GM08714 (cell line): ENCODE data around the gene SPEF1.
A peak's percentile ranks its signal among the peaks of the same experiment; 100 is the strongest.
"Not testable (repeated sequence)": the region's sequence is repeated elsewhere in the genome, so short reads cannot be mapped to it uniquely, and the experiment has no call there.

Experiments used
- H3K4me3 ChIP-seq: fragments of 200-500 bp; sonication (Bioruptor generic); 2 replicates; pipeline ENCODE4 v1.5.1; 2014; ENCODE audit warnings: mild to moderate bottlenecking, low read length, inconsistent platforms
- ZNF274 ChIP-seq: IDR thresholded peaks from 2 replicates; pipeline ENCODE4 v1.6.1; 2012; ENCODE audit warnings: mild to moderate bottlenecking, low read depth, low read length

Gene SPEF1

GRCh38 chr20:3781153-3781910, at the start of gene SPEF1:
Gene SPEF1 (minus strand): TSS chr20:3781448. CDS start chr20:3781287, 161 bp downstream.
- no peak for TF ChIP-seq ZNF274
- H3K4me3 ChIP-seq = peak within 1 kb of the TSS; percentile 32; the same call in 1 of the 2 replicates

GRCh38 chr20:3829891-3830290, 48.6 kb upstream of the SPEF1 start:
- not testable (repeated sequence) for H3K4me3 ChIP-seq

- no peak for TF ChIP-seq ZNF274
- no peak overlapping the region for H3K4me3 ChIP-seq
These were observed 47.5 kb upstream of the SPEF1 start for GRCh38 chr20:3828798-3829197.

GRCh38 chr20:3826420-3826819, 45.2 kb upstream of the SPEF1 start:
- TF ChIP-seq ZNF274 = no peak
- no peak overlapping the region for H3K4me3 ChIP-seq

- no peak for TF ChIP-seq ZNF274
- no peak overlapping the region for H3K4me3 ChIP-seq
These were observed 44.3 kb upstream of the SPEF1 start for GRCh38 chr20:3825526-3825925.

- TF ChIP-seq ZNF274 = no peak
- no peak overlapping the region for H3K4me3 ChIP-seq
These were observed 42.6 kb upstream of the SPEF1 start for GRCh38 chr20:3823881-3824280.

- no peak overlapping the region for H3K4me3 ChIP-seq
- no peak for TF ChIP-seq ZNF274
These were observed 40.7 kb upstream of the SPEF1 start for GRCh38 chr20:3821996-3822395.

- TF ChIP-seq ZNF274 = no peak
- H3K4me3 ChIP-seq = peak overlapping the region; percentile 86
These were observed 39.9 kb upstream of the SPEF1 start for GRCh38 chr20:3820901-3821727.

- peak within 1 kb of the TSS; percentile 86 for H3K4me3 ChIP-seq
- TF ChIP-seq ZNF274 = no peak
These were observed 39.0 kb upstream of the SPEF1 start, which contains the start of gene AP5S1 for GRCh38 chr20:3820048-3820900. Gene AP5S1 (plus strand): TSS chr20:3820547. CDS start chr20:3822118, 1,571 bp downstream.

- no peak for TF ChIP-seq ZNF274
- peak overlapping the region; percentile 86; the same call in 1 of the 2 replicates for H3K4me3 ChIP-seq
These were observed 38.3 kb upstream of the SPEF1 start for GRCh38 chr20:3819411-3820047.

- no peak overlapping the region for H3K4me3 ChIP-seq
- TF ChIP-seq ZNF274 = no peak
These were observed 37.2 kb upstream of the SPEF1 start for GRCh38 chr20:3818155-3819151.

- no peak for TF ChIP-seq ZNF274
- no peak overlapping the region for H3K4me3 ChIP-seq
These were observed 34.6 kb upstream of the SPEF1 start for GRCh38 chr20:3815703-3816315.
